Kidney epithelial cell (primary cell): Measurements from ENCODE around the gene CEBPE. TPM values are rescaled to one million over a fixed set of nuclear protein-coding genes. Genes with fewer than 3 reads are reported as not detected.

ENCODE experiments used
- DNase-seq: peaks from one replicate; pipeline ENCODE4 v3.0.0-alpha.2; 2010; ENCODE audit warnings: low read depth
- H3K27me3 ChIP-seq: 2 replicates; pipeline ENCODE4 v1.6.0; 2011; ENCODE audit warnings: low read length; ENCODE audit not compliant: control insufficient read depth, insufficient read depth
- H3K36me3 ChIP-seq: 2 replicates; pipeline ENCODE4 v1.5.1; 2011; ENCODE audit warnings: low read length; ENCODE audit not compliant: control insufficient read depth, insufficient read depth
- H3K4me3 ChIP-seq: 2 replicates; pipeline ENCODE4 v1.5.1; 2011; ENCODE audit warnings: low read depth, mild to moderate bottlenecking, control low read depth, low read length
- CTCF ChIP-seq: IDR thresholded peaks from 2 replicates; pipeline ENCODE4 v1.5.1; 2011; ENCODE audit warnings: mild to moderate bottlenecking, moderate library complexity, low read length, control low read depth, inconsistent platforms; ENCODE audit not compliant: insufficient read depth, poor library complexity, severe bottlenecking
- total RNA-seq: library from RNA; depleted of rRNA; stranded (reverse); fragments of >200 nt; gene quantifications from 2 replicates; pipeline ENCODE4 v1.2.3, GENCODE V29; 2015

The CEBPE gene
- total RNA-seq, 1 donor from 2014 or later = not detected

- Histone ChIP-seq H3K4me3 (peak within 1 kb of the TSS; percentile 96), H3K27me3 (no peaks in the 10 kb centered on the region), H3K36me3 (no peaks in the 10 kb centered on the region)
- TF ChIP-seq CTCF = no peak
- DNase-seq = peak; percentile 92
These were observed 23.6 kb downstream of the CEBPE start, which contains the start of gene C14orf119 for GRCh38 chr14:23095196-23096108. C14orf119 (plus strand) TSS chr14:23095505; CDS start chr14:23097659, 2,154 bp downstream.

- TF ChIP-seq CTCF = no peak
- Histone ChIP-seq H3K36me3 (peaks cover 1% of the 10 kb centered on the region), H3K4me3 (peak within 1 kb of the TSS; percentile 96), H3K27me3 (no peaks in the 10 kb centered on the region)
- peak; percentile 50 for DNase-seq
These were observed 24.3 kb downstream of the CEBPE start, which contains the start of gene ACIN1 for GRCh38 chr14:23094666-23095195. ACIN1 (minus strand) TSS chr14:23095136; CDS start chr14:23095112, 24 bp downstream.

- DNase-seq = no peak
- TF ChIP-seq CTCF = peak; percentile 35
- Histone ChIP-seq H3K4me3 (peak overlapping the region; percentile 90), H3K36me3 (peaks cover 1% of the 10 kb centered on the region), H3K27me3 (no peaks in the 10 kb centered on the region)
These were observed 24.9 kb downstream of the CEBPE start for GRCh38 chr14:23093991-23094665.

- Histone ChIP-seq H3K4me3 (peak overlapping the region; percentile 90), H3K36me3 (peaks cover 1% of the 10 kb centered on the region), H3K27me3 (no peaks in the 10 kb centered on the region)
- DNase-seq = no peak
- TF ChIP-seq CTCF = no peak
These were observed 25.5 kb downstream of the CEBPE start for GRCh38 chr14:23093526-23093925.

GRCh38 chr14:23093104-23093503 lies 26.0 kb downstream of the CEBPE start:
- no peak for DNase-seq
- no peak for TF ChIP-seq CTCF
- Histone ChIP-seq H3K36me3 (peaks cover 1% of the 10 kb centered on the region), H3K4me3 (no peak overlapping the region), H3K27me3 (no peaks in the 10 kb centered on the region)
